ENCODE results near the gene CACNA1I. TPM values are rescaled to one million over a fixed set of nuclear protein-coding genes. Genes with fewer than 3 reads are reported as not detected.

Gene CACNA1I
- total and polyA plus RNA-seq, 2 of the 8 experiments (the other 6 are each of a cell fraction or from before 2014, with no cell fraction given): 0.77 to 1.2 TPM

DNA sequence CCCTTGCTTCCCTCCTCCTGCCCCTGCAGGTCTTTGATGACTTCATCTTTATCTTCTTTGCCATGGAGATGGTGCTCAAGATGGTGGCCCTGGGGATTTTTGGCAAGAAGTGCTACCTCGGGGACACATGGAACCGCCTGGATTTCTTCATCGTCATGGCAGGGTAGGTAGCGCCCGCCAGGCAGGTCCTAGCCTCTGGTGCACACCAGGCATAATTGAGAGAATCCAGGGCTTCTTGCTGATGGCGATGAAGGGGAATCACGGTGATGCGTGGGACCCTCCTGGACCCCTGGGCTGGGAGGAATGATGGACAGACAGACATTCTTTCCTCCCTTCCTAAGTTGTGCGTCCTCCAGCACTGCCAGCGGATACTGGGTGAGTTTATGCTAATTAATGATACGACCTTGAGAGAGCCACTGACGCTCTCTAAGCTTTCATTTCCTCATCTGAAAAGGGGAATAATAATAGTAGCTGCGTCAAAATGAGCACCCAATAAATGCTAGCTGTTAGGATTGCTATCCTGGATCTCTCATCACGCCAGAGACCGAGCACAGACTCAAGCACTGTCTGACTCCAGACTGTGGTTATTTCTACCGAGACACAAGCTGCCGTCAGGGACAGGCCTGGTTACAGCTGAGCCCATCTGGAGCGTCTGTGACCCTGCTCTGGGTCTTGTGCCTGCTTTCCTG, 30.1 kb downstream of the CACNA1I start:
- Histone ChIP-seq H3K23ac (ENCODE audit: insufficient read length) (no peak overlapping the region), H3K14ac (ENCODE audit: insufficient read length) (no peak overlapping the region), H3K23me2 (ENCODE audit: low read depth, low read length) (peaks cover 2% of the 10 kb centered on the region; the same call in 1 of the 2 replicates), H3K4me2 (ENCODE audit: insufficient read depth in 1 of 2, low read depth in 2 of 2, low read length in 2 of 2) (no peak overlapping the region), H3K9ac (replicated peaks in 1 of 4; ENCODE audit: extremely low read depth in 1 of 4, low read depth in 3 of 4, low read length in 3 of 4) (no peak overlapping the region), H3K79me2 (ENCODE audit: control insufficient read depth in 1 of 2, insufficient read depth in 2 of 2, low read length in 2 of 2) (no peaks in the 10 kb centered on the region), H3K56ac (replicated peaks; ENCODE audit: insufficient read length, low read depth, low read length) (no peak overlapping the region), H4K20me1 (replicated peaks in 1 of 2; ENCODE audit: control insufficient read depth in 1 of 2, insufficient read depth in 2 of 2, low read length in 2 of 2) (peaks cover 0 to 2% of the 10 kb centered on the region in 2 experiments), H3K36me3 (ENCODE audit: control insufficient read depth in 2 of 4, insufficient read depth in 4 of 4, low read length in 3 of 4) (no peaks in the 10 kb centered on the region), H3K27me3 (replicated peaks in 1 of 4; ENCODE audit: control insufficient read depth in 3 of 4, extremely low read depth in 1 of 4, insufficient read depth in 3 of 4, low read length in 3 of 4) (peaks cover 0 to 15% (median 5%) of the 10 kb centered on the region in 4 experiments; a peak in 4 of 7 replicates), H4K91ac (replicated peaks; ENCODE audit: insufficient read length, low read length) (no peak overlapping the region), H3K27ac (ENCODE audit: low read depth, low read length) (no peak overlapping the region), H3K4me1 (replicated peaks in 1 of 4; ENCODE audit: control insufficient read depth in 3 of 4, insufficient read depth in 4 of 4, low read length in 3 of 4) (peaks cover 0 to 10% (median 5%) of the 10 kb centered on the region in 4 experiments; a peak in 6 of 7 replicates), H2BK120ac (replicated peaks; ENCODE audit: low read depth, low read length) (no peak overlapping the region), H3K9me3 (ENCODE audit: insufficient read depth in 2 of 2, low read depth in 1 of 2, low read length in 1 of 2) (peaks cover 0 to 5% of the 10 kb centered on the region in 2 experiments; a peak in 1 of 4 replicates), H4K5ac (ENCODE audit: insufficient read length, low read depth, low read length) (no peak overlapping the region), H3K4me3 (ENCODE audit: extremely low read depth in 1 of 4, insufficient read depth in 2 of 4, low read depth in 3 of 4, low read length in 4 of 4) (no peak overlapping the region), H3K18ac (ENCODE audit: extremely low read depth, low read length) (no peak overlapping the region), H3K4ac (replicated peaks; ENCODE audit: insufficient read length, low read depth, low read length) (no peak overlapping the region), H2AFZ (ENCODE audit: low read length) (no peak overlapping the region), H3K79me1 (ENCODE audit: low read depth, low read length) (no peaks in the 10 kb centered on the region), H2BK5ac (ENCODE audit: low read depth, low read length) (no peak overlapping the region), H4K8ac (ENCODE audit: extremely low read depth, insufficient read depth, low read length) (no peak overlapping the region), H2BK20ac (ENCODE audit: low read length) (no peak overlapping the region), H2BK15ac (ENCODE audit: low read length) (no peak overlapping the region), H2AK5ac (ENCODE audit: low read depth, low read length) (no peak overlapping the region), H2BK12ac (ENCODE audit: low read depth, low read length) (no peak overlapping the region)
- FAIRE-seq (no peak), DNase-seq (ENCODE audit: low read depth in 1 of 2, low spot score in 2 of 2) (no peak)
- POLR2A ChIA-PET (ENCODE audit: partially characterized antibody): interaction anchor here (0.9 to 1.1 kb wide), 2 partner anchors 9 to 578 kb away, joined by 3 read pairs; no protein-coding TSS in a partner anchor
- 81% methylated on average over 18 of the region's 18 CpGs; no CpG with 5 or more reads in 1 of the 2 experiments for WGBS, 2 experiments (ENCODE audit: extremely low coverage in 1 of 2, insufficient coverage in 1 of 2, insufficient read length in 1 of 2, insufficient replicate concordance in 2 of 2, low coverage in 1 of 2, low lambda C conversion rate in 2 of 2, missing lambda C conversion rate in 1 of 2)
- CTCF ChIA-PET (ENCODE audit: partially characterized antibody): interaction anchor here (1.3 to 2.5 kb wide), 3 partner anchors 14 to 41 kb away, joined by 4 to 7 read pairs (median 5); no protein-coding TSS in a partner anchor
- no peak for TF ChIP-seq PHF8 (conservative IDR thresholded peaks at IDR 0.05; ENCODE audit: low read depth, low read length)
- TF ChIP-seq SP1 (IDR thresholded peaks at IDR 0.05; ENCODE audit: low read depth, low read length): no peak
- no peak for TF ChIP-seq YY1 (IDR thresholded peaks at IDR 0.05; ENCODE audit: low read depth, low read length)
- TF ChIP-seq SRF (IDR thresholded peaks at IDR 0.05; ENCODE audit: low read depth, low read length): no peak
- no peak for TF ChIP-seq RBBP5 (IDR thresholded peaks at IDR 0.05; ENCODE audit: borderline replicate concordance, low read depth, low read length)
- no peak for TF ChIP-seq EGR1 (IDR thresholded peaks at IDR 0.05; ENCODE audit: borderline replicate concordance, low read depth, low read length)
- no peak for TF ChIP-seq ZNF274 (IDR thresholded peaks at IDR 0.05; ENCODE audit: borderline replicate concordance, extremely low read depth, low read length)
- TF ChIP-seq NRF1 (IDR thresholded peaks at IDR 0.05; ENCODE audit: low read depth, low read length): no peak
